ENCODE data around the gene THSD7B.

DNA sequence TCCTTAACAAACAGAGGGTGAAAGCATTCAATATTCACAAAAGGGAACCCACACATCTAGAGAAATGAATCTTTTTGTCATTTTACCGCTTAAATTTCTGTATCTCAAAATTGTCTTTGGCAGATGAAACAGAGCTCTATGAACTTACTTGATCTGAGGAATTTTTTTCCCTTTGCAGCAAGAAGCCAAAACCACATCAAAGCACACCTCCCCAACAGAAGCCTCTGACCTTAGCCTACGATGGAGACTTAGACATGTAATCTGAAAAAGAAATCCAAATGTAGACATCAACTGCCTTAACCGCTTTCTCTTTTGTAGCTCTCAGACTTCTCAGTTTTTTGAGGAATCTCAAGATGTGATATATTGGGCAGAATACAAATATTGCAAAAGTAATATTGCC is 911.0 kb downstream of the THSD7B start:
- TF ChIP-seq CREB5 (CRISPR knock-in tag; IDR thresholded peaks at IDR 0.05; ENCODE audit: low read depth) (no peak), SNAI2 (CRISPR knock-in tag; IDR thresholded peaks at IDR 0.05) (no peak), CSDC2 (CRISPR knock-in tag; IDR thresholded peaks at IDR 0.05) (no peak), PPARA (CRISPR knock-in tag; IDR thresholded peaks at IDR 0.05; ENCODE audit: borderline replicate concordance) (no peak), POU6F1 (CRISPR knock-in tag; IDR thresholded peaks at IDR 0.05; ENCODE audit: borderline replicate concordance, low read depth) (no peak), ZFP30 (CRISPR knock-in tag; IDR thresholded peaks at IDR 0.05) (no peak), TSHZ2 (CRISPR knock-in tag; IDR thresholded peaks at IDR 0.05) (no peak), TCF4 (CRISPR knock-in tag; IDR thresholded peaks at IDR 0.05; ENCODE audit: borderline replicate concordance) (no peak)
- TF ChIP-seq, protein P1, sequence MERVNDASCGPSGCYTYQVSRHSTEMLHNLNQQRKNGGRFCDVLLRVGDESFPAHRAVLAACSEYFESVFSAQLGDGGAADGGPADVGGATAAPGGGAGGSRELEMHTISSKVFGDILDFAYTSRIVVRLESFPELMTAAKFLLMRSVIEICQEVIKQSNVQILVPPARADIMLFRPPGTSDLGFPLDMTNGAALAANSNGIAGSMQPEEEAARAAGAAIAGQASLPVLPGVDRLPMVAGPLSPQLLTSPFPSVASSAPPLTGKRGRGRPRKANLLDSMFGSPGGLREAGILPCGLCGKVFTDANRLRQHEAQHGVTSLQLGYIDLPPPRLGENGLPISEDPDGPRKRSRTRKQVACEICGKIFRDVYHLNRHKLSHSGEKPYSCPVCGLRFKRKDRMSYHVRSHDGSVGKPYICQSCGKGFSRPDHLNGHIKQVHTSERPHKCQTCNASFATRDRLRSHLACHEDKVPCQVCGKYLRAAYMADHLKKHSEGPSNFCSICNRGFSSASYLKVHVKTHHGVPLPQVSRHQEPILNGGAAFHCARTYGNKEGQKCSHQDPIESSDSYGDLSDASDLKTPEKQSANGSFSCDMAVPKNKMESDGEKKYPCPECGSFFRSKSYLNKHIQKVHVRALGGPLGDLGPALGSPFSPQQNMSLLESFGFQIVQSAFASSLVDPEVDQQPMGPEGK (CRISPR knock-in tag; IDR thresholded peaks at IDR 0.05; ENCODE audit: borderline replicate concordance), result no peak

All from SK-N-SH treated with all-trans-retinoic acid at 6 μM for 48 hours (cell line).